ENCODE measurements around the gene ESRRB.

Gene ESRRB

GRCh38 chr14:76352639-76353281 lies 23.2 kb upstream of the ESRRB start:
- peak; percentile 37 for DNase-seq

- no peak for DNase-seq
These were observed 21.6 kb upstream of the ESRRB start for GRCh38 chr14:76354310-76354709.

GRCh38 chr14:76355771-76356170 lies 20.2 kb upstream of the ESRRB start:
- no peak for DNase-seq

- DNase-seq = no peak
These were observed 4.9 kb upstream of the ESRRB start for GRCh38 chr14:76371066-76371465.

GRCh38 chr14:76373456-76373855 lies 2.5 kb upstream of the ESRRB start:
- peak; percentile 8 for DNase-seq

- DNase-seq = no peak
These were observed 453 bp upstream of the ESRRB start for GRCh38 chr14:76375484-76375883.

- no peak for DNase-seq
These were observed 506 bp downstream of the ESRRB start for GRCh38 chr14:76376409-76376877.

- DNase-seq = no peak
These were observed 1.2 kb downstream of the ESRRB start for GRCh38 chr14:76376878-76377734.

GRCh38 chr14:76377735-76378074 lies 1.8 kb downstream of the ESRRB start:
- no peak for DNase-seq

GRCh38 chr14:76380991-76381390 lies 5.1 kb downstream of the ESRRB start:
- DNase-seq = no peak

GRCh38 chr14:76381817-76382494 lies 6.0 kb downstream of the ESRRB start:
- DNase-seq = no peak

- DNase-seq = no peak
These were observed 6.5 kb downstream of the ESRRB start for GRCh38 chr14:76382495-76382832.

- no peak for DNase-seq
These were observed 9.5 kb downstream of the ESRRB start for GRCh38 chr14:76385435-76385834.

GRCh38 chr14:76386944-76387782 lies 11.2 kb downstream of the ESRRB start:
- DNase-seq = peak; percentile 67

GRCh38 chr14:76389841-76390240 lies 13.9 kb downstream of the ESRRB start:
- DNase-seq = no peak

- DNase-seq = no peak
These were observed 14.7 kb downstream of the ESRRB start for GRCh38 chr14:76390621-76391020.

- DNase-seq = no peak
These were observed 16.2 kb downstream of the ESRRB start for GRCh38 chr14:76391981-76392690.

GRCh38 chr14:76394569-76394968 lies 18.6 kb downstream of the ESRRB start:
- DNase-seq = no peak

GRCh38 chr14:76395161-76395560 lies 19.2 kb downstream of the ESRRB start:
- no peak for DNase-seq

- DNase-seq = no peak
These were observed 20.8 kb downstream of the ESRRB start for GRCh38 chr14:76396714-76397187.

GRCh38 chr14:76405627-76406026 lies 29.7 kb downstream of the ESRRB start:
- DNase-seq = no peak

All from EL (cell line).